A549 treated with Mapracorat at 1 μM for 4 hours (cell line): ENCODE results near the gene PNLIPRP3. TPM values are rescaled to one million over a fixed set of nuclear protein-coding genes. Genes with fewer than 3 reads are reported as not detected.

ENCODE experiments used
- total RNA-seq: library from RNA; stranded (reverse); fragments of 200-300 nt; extraction: Qiagen RNA extraction; gene quantifications from 5 replicates; pipeline ENCODE4 v1.2.3, GENCODE V29; 2022

The PNLIPRP3 gene
- 0.08 TPM in 1 of 5 replicates, not detected in the others for total RNA-seq

DNA sequence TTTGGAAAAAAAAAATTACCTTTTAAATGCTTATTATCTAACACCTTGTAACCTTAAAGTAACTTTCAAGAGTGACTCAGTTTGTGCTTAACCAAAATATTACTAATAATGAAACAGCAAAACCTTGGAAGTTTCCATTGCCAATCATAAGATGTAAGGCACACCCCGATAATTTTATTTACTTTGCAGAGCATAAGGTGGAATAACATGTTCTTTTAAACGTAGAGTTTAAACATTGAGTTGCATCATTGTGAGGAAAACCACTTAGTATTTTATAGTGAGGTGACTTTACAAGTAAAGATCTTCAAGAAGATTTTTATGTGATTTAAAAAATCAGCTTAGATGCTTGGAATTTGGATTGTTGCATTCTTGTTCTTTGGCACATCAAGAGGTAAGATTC lies at the start of gene PNLIPRP3:
Gene PNLIPRP3, plus strand, starts transcription at position 177 of the 400 bp plus-strand sequence. Its CDS starts 166 bp downstream, at position 343.

Other genes starting within 250 kb of the PNLIPRP3 start
- gene GFRA1, start 154.6 kb upstream of the PNLIPRP3 start, total RNA-seq = 8.5 to 11.6 TPM (median 9.8 TPM) in 5 replicates
- gene CCDC172, start 103.4 kb upstream of the PNLIPRP3 start, total RNA-seq = not detected in 5 replicates
- 0.11 to 0.12 TPM in 2 of 5 replicates, not detected in the others for gene PNLIP, start 118.1 kb downstream of the PNLIPRP3 start, total RNA-seq
- gene PNLIPRP1, start 163.1 kb downstream of the PNLIPRP3 start, total RNA-seq = not detected in 5 replicates
- gene PNLIPRP2, start 193.1 kb downstream of the PNLIPRP3 start, total RNA-seq = not detected in 5 replicates